Hypothalamus (tissue), 51 donors: ENCODE data around the gene OSTN.
"Not testable (repeated sequence)": the region's sequence is repeated elsewhere in the genome, so short reads cannot be mapped to it uniquely, and the experiment has no call there.

Experiments used
- DNase-seq, 51 donors: peaks; one replicate each; lab custom pipeline; 2025; lab: John Stamatoyannopoulos, UW

The OSTN gene

DNA sequence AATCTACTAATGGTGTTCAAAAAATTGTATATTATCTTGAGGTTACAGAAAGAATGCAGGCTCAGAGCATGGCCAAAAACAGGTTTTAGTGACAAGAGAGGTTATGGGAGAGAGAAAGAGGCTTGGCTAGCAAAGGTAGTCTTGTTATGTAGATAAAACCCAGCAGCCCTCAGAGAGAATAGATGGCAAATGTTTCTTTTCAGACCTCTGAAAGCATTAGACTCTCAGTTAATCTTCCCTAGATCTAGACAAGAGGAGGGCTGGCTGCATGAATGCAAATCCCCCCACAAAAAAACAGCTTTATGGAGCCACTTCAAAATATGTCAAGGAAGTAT is 62.2 kb downstream of the OSTN start:
- DNase-seq: no peak

DNA sequence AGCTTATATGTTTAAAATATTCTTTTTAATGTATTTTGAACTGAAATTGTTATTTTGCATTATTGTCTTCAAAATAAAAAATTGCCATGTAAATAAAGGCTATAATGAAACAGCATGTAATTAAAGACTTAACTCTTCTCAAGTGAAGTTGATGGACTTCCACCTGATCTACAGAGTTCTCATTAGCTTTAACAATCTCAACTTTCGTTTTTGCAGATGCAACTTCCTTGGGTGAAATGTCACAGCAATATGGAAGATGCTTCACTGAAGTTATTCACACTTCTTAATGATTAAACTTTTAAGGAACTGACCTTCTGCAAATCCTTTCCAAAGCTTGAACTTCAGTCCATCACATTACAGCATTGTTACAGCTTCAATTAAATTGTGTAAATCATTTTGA is 63.6 kb downstream of the OSTN start:
- DNase-seq: no peak

DNA sequence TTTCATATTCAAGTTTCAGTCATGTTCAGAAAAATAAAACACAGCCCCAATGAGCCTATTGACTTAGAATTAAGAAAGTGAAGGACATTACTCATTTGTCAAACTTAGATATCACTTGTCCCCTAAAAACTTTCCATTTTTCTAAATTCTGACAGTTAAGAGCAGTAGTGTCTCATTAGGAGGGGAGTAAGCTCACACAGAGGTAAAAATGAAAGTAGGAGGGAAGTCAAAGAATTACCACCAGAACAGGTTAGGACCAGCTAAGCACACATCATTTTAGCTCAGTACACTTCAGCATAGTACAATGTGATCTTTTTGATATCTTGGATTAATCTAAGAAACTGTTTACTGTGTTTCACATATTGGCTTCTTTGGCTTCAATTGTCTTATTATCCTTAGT is 64.3 kb downstream of the OSTN start:
- no peak for DNase-seq

DNA sequence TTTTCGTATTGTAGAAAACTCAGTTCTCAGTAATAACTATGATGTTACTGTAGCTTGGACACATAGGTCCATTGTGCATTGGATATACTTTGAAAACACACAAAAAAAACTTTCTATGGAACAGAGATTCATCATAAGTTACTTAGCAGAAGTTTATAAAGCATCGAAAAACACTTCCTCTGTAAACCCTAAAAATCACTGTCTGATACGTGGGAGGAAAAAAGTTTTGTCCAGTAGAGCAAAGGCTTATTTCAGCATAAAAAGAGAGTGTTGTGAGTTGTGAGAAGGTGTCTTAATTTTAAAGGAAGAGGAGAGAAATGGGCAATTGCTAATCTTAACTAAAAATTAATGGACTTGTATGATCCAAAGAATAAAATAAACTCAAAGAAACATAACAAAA is 64.8 kb downstream of the OSTN start:
- no peak for DNase-seq

- no peak for DNase-seq
Observed at GRCh38 chr3:191268737-191269136, 69.7 kb downstream of the OSTN start.

DNA sequence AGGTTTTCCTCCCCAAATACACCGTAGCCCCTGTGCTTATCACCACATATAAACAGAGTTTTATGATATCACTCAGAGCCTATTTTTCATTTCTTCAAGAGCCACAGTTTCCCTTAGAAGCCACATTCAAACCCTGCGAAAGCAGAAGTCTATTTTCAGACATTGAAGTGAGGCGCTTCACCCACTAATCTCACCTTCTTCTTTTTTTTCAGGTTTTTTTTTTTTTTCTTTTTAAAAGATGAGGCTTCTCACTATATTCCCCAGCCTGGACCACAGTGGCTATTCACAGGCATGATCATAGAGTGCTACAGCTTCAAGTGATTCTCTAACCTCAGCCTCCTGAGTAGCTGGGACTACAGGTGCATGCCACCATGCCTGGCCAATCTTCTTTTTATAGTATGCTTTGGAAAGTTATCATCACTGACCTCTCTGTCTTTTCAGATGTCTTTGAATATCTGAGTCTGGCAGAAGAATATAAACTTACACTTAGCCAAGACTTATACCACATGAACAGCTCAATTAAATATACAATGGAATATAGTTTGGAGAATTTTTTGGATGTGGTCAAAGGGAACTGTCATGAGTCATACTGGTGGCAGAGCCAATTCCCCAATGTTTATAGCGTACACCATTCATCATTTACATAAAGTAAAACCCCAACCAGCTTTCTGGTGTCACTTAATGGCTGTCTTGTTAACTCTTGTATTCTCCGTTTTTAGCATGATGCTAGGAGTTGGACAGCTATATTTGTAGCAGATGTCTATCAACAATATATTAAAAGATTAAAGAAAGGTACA is 70.4 kb downstream of the OSTN start:
- DNase-seq: no peak

- DNase-seq: not testable (repeated sequence)
Observed at GRCh38 chr3:191275244-191275643, 76.2 kb downstream of the OSTN start.

- no peak for DNase-seq
Observed at GRCh38 chr3:191275751-191276150, 76.7 kb downstream of the OSTN start.

- no peak for DNase-seq
Observed at GRCh38 chr3:191280111-191280510, 81.1 kb downstream of the OSTN start.

GRCh38 chr3:191280882-191281281 is 81.8 kb downstream of the OSTN start:
- DNase-seq: no peak

DNA sequence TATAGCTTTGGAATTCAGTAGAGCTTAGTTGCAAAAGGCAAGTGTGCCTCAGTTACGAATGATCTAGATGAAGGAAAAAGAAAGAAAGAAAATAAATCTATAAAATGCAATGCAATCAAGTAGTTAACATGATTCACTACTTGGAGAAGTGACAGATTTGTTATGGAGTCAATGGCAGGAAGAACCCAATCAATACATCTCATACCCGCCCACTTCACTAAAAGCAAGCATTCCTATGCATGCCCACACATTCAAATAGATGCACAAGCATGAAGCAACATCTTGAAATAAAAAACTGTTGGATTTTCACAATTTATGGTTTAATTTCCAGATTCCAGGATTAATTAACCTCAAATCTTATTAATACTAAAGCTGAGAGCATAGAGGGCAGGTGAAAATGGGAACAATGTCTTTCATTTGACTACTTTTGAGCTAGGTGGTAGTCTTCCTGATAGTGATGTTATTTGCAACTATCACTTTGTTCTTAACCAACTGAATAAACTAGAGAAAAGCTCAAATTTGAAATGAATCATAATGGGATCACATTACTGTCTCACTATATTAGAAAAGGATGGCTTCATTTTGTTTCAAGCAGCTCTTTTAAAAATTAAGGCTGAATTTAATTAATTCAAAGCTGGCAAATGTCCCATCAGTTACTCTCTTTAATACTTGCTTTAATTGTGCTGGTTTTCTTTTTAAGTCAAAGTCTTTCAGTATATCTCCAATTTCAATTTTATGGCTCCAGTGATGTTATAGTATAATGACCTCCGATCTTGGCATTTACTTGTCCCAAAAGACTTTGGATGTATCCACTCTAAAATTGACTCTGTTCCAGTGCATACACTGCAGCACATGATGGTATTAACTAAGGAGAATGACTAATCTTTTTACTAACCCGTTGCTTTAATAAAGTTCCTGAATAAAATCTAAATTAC is 83.5 kb downstream of the OSTN start:
- DNase-seq: no peak

- DNase-seq: no peak
Observed at GRCh38 chr3:191283400-191283799, 84.4 kb downstream of the OSTN start.

DNA sequence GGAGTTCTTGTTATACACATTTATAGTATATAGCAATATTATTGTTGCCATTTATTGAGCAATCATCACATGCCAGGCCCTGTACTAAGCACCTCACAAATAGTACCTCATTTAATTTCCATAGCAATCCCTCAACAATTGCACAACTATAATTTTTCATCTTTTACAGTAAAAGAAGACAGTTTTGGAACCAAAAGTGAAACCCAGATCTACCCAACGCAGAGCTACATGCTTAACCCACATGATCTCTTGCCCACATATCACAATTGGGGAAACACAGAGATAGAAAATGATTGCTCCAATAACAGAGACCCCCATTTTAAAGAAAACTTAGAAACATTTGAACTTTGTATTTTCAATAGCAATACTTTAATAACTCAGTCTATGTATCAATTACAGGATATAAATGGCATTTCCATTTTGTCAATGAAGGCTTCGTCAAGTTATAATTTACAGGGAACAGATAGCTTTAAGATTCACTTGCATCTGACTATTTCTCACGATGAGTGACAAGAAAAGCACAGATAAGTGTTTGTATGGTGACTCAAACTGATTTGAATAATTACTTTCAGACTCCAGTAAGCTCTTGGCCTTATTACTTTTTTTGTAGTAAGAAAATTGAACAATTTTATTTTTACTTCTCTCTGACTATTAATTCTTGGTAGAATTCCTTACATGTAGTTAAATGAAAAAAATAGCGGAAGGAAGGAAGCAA is 91.4 kb downstream of the OSTN start:
- no peak for DNase-seq

- no peak for DNase-seq
Observed at GRCh38 chr3:191292243-191293015, 93.4 kb downstream of the OSTN start.

GRCh38 chr3:191294291-191294690 is 95.2 kb downstream of the OSTN start:
- no peak for DNase-seq

DNA sequence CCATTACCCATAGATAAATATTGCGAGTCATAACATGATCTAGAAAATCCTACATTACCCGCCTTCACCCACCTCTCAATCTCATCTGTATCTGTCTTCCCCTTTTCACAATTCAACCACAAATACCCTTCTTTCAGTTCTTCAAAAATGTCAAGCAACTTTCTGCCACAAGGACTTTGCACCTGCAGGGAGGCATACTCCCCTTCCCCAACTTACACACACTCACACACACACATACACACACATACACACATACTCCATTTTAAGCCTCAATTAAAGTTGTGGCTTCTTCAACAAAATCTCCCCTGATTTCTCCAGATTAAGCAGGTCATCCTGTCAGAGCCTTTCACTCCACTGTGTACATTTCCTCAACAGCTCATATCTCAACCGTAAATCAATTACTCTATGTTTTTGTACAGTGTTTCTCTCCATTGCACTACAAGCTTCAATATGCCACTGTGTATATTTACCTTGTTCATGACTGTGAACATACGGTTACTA is 97.0 kb downstream of the OSTN start:
- DNase-seq: no peak

DNA sequence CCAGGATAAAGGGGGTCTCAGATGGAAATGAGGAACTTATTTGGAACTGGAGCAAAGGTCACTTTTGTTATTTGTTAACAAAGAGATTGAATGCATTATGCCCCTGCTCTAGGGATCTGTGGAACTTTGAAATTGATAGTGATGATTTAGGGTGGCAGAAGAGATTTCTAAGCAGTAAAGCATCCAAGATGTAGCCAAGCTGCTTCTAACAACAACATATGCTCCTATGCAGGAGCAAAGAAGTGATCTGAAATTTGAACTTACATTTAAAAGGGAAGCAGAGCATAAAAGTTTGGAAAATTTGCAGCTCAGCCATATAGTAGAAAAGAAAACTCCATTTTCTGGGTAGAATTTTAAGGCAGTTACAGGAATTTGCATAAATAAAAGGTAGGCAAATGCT is 99.8 kb downstream of the OSTN start:
- DNase-seq: no peak

DNA sequence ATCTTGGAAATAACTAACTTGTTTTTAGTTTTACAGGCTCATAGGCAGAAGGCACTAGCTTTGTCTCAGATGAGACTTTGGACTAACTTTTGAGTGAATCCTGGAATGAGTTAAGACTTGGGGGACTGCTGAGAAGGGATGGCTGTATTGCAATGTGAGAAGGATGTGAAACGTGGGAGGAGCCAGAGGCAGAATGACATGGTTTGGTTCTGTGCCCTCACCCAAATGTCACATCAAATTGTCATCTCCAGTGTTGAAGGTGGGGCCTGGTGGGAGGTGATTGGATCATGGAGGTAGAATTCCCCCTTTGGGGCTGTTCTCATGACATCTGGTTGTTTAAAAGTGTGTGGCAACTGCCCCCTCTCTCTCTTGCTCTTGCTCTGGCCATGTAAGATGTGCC is 101.4 kb downstream of the OSTN start:
- no peak for DNase-seq

- no peak for DNase-seq
Observed at GRCh38 chr3:191301017-191301416, 102.0 kb downstream of the OSTN start.

- no peak for DNase-seq
Observed at GRCh38 chr3:191301782-191302411, 102.9 kb downstream of the OSTN start.
